ENCODE results near the gene SFXN5.

DNA sequence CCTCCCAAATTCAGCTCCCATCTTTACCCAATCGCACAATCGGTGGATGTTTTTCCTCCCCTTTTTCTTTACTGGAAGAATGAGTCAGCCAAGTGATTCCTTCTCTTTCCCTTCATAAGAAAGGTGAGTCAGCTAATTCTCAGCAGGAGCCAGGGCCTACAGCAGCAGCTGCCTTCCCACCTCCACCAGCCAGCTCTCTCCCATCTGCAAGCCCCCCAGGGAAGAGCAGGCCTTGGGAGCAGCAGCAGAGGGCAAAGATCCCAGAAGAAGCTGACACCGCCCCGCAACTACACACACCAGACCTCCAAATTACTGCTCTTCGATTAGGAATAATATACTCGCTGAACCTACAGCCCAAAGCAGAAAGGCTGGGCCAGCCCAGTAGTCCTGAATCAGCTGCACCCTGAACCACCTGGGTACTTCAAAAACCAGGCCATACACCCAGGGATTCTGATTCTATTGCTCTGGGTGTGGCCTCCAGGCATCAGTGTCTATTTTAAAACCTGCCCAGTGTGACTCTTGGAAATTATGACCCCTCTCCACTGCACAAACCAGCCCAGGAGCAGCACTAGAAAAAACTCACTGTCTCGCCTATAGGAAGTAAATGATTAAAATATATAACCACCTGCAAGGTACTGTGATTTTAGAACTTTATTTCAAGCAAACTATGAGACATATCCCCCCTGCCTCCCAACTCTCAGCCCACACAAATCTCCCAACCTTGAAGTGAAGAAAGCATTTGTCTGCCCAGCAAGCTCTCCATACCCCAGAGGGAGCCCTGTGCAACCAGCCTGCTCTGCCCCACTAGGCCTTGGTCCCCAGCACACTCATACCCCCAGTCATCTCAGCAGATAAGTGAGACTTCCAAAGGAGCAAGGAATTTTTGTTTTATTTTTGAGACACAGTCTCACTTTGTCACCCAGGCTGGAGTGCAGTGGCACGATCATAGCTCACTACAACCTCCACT, 7.3 kb downstream of the SFXN5 start:
- TF ChIP-seq, protein P1, sequence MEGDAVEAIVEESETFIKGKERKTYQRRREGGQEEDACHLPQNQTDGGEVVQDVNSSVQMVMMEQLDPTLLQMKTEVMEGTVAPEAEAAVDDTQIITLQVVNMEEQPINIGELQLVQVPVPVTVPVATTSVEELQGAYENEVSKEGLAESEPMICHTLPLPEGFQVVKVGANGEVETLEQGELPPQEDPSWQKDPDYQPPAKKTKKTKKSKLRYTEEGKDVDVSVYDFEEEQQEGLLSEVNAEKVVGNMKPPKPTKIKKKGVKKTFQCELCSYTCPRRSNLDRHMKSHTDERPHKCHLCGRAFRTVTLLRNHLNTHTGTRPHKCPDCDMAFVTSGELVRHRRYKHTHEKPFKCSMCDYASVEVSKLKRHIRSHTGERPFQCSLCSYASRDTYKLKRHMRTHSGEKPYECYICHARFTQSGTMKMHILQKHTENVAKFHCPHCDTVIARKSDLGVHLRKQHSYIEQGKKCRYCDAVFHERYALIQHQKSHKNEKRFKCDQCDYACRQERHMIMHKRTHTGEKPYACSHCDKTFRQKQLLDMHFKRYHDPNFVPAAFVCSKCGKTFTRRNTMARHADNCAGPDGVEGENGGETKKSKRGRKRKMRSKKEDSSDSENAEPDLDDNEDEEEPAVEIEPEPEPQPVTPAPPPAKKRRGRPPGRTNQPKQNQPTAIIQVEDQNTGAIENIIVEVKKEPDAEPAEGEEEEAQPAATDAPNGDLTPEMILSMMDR (conservative IDR thresholded peaks at IDR 0.05 in 1 of 2, IDR thresholded peaks at IDR 0.05 in 1 of 2; ENCODE audit: extremely low read depth in 1 of 2, insufficient read depth in 1 of 2, low read depth in 1 of 2, low read length in 2 of 2) = no peak
- TF ChIP-seq EZH2 (IDR thresholded peaks at IDR 0.05; ENCODE audit: borderline replicate concordance, low read length) = no peak
